Gastroesophageal sphincter (tissue), 4 donors: ENCODE results near the gene OGFR. TPM values are rescaled to one million over a fixed set of nuclear protein-coding genes. Genes with fewer than 3 reads are reported as not detected.
"Not testable (repeated sequence)": the region's sequence is repeated elsewhere in the genome, so short reads cannot be mapped to it uniquely, and the experiment has no call there.

Experiments used
- ATAC-seq: fragments of 150-250 bp; one replicate; pipeline ENCODE4 v1.9.1; 2016; ENCODE audit warnings: mild to moderate bottlenecking, moderate library complexity
- H3K27ac ChIP-seq, 4 donors: fragments of 200-600 bp; sonication (generic) in 3 of 4; 1 replicate in 3 of 4; 2 replicates in 1 of 4; pipeline ENCODE4 v1.5.1; 2016 to 2019
- H3K27me3 ChIP-seq: fragments of 200-600 bp; sonication (generic); one replicate; pipeline ENCODE4 v1.5.1; 2019
- H3K36me3 ChIP-seq, 2 donors: fragments of 200-600 bp; sonication (generic); one replicate each; pipeline ENCODE4 v1.5.1; 2019; ENCODE audit warnings: control low read depth in 1 of 2
- H3K4me1 ChIP-seq, 3 donors: fragments of 200-600 bp; sonication (generic); 1 replicate in 2 of 3; 2 replicates in 1 of 3; pipeline ENCODE4 v1.5.1; 2016 to 2019; ENCODE audit warnings: control low read depth in 2 of 3
- H3K4me3 ChIP-seq, 2 donors: fragments of 200-600 bp; sonication (generic); one replicate each; pipeline ENCODE4 v1.5.1; 2019; ENCODE audit warnings: mild to moderate bottlenecking in 1 of 2, moderate library complexity in 1 of 2
- H3K9me3 ChIP-seq, 3 donors: fragments of 200-600 bp; sonication (generic); one replicate each; pipeline ENCODE4 v1.5.1; 2017 to 2019; ENCODE audit warnings: control low read depth in 2 of 3
- CTCF ChIP-seq, 4 experiments: fragments of 200-600 bp in 2 of 4; fragments of 450-650 bp in 2 of 4; sonication (generic) in 1 of 4; IDR thresholded peaks; one replicate each; pipeline ENCODE4 v1.5.1; 2017 to 2019; ENCODE audit warnings: antibody characterized with exemption in 4 of 4, mild to moderate bottlenecking in 2 of 4, moderate library complexity in 2 of 4
- EP300 ChIP-seq: sonication (generic); formaldehyde crosslinking; IDR thresholded peaks from one replicate; pipeline ENCODE4 v1.6.1; 2017; ENCODE audit warnings: antibody characterized with exemption, mild to moderate bottlenecking
- POLR2A ChIP-seq, 2 donors: fragments of 450-650 bp; IDR thresholded peaks; one replicate each; pipeline ENCODE4 v1.6.1; 2017; ENCODE audit warnings: antibody characterized with exemption in 2 of 2, mild to moderate bottlenecking in 2 of 2, moderate library complexity in 1 of 2
- POLR2AphosphoS5 ChIP-seq: sonication (generic); formaldehyde crosslinking; IDR thresholded peaks from one replicate; pipeline ENCODE4 v1.6.1; 2017; ENCODE audit warnings: antibody characterized with exemption
- WGBS, 2 donors: methylation state at CpG; one replicate each; pipeline ENCODE4 v1.1.5; 2018; ENCODE audit warnings: low coverage in 1 of 2; 5-methylcytosine and 5-hydroxymethylcytosine counted together
- total RNA-seq, 4 donors: library from RNA; depleted of rRNA; stranded (reverse); fragments of >200 nt; gene quantifications; one replicate each; pipeline ENCODE4 v1.1.0, GENCODE V29; 2016

OGFR gene
- total RNA-seq, 4 donors from 2014 or later = 55.1 to 61.0 (median 58.9) TPM

GRCh38 chr20:62850333-62850974, 45.8 kb downstream of the OGFR start:
- H3K4me3 ChIP-seq = no peak overlapping the region
- no peak for ATAC-seq
- peak overlapping the region in 2 of 4 donors; percentile 31 to 33 for H3K27ac ChIP-seq
- no peaks in the 10 kb centered on the region for H3K9me3 ChIP-seq
- peaks cover 0 to 56% of the 10 kb centered on the region in 2 donors for H3K36me3 ChIP-seq
- 79 to 86% methylated on average over 4 to 11 of the region's 22 CpGs for WGBS, 2 donors
- TF ChIP-seq EP300 = no peak
- no peak for TF ChIP-seq POLR2A (IDR thresholded peaks at IDR 0.05)
- H3K27me3 ChIP-seq = no peaks in the 10 kb centered on the region
- no peaks in the 10 kb centered on the region for H3K4me1 ChIP-seq

GRCh38 chr20:62852196-62852595, 47.6 kb downstream of the OGFR start:
- no peak for TF ChIP-seq POLR2A (IDR thresholded peaks at IDR 0.05)
- TF ChIP-seq EP300 = no peak
- no peak for TF ChIP-seq POLR2AphosphoS5
- no peak for TF ChIP-seq CTCF (IDR thresholded peaks at IDR 0.05)

GRCh38 chr20:62852841-62853240, 48.2 kb downstream of the OGFR start:
- WGBS, 2 donors = 90 to 100% methylated on average over 1 to 2 of the region's 12 CpGs
- H3K27ac ChIP-seq = no peak overlapping the region
- H3K27me3 ChIP-seq = no peaks in the 10 kb centered on the region
- ATAC-seq = no peak
- peaks cover 0 to 69% of the 10 kb centered on the region in 2 donors for H3K36me3 ChIP-seq
- no peaks in the 10 kb centered on the region for H3K9me3 ChIP-seq
- H3K4me3 ChIP-seq = no peak overlapping the region
- no peaks in the 10 kb centered on the region for H3K4me1 ChIP-seq
- TF ChIP-seq CTCF (IDR thresholded peaks at IDR 0.05) = no peak
- TF ChIP-seq POLR2AphosphoS5 = no peak
- TF ChIP-seq POLR2A (IDR thresholded peaks at IDR 0.05) = no peak
- no peak for TF ChIP-seq EP300

More at GRCh38 chr20:62852196-62852595, 47.6 kb downstream of the OGFR start:
- H3K27ac ChIP-seq = no peak overlapping the region
- no peaks in the 10 kb centered on the region for H3K4me1 ChIP-seq
- 97 to 100% methylated on average over 1 to 4 of the region's 8 CpGs for WGBS, 2 donors
- no peak overlapping the region for H3K4me3 ChIP-seq
- no peaks in the 10 kb centered on the region for H3K9me3 ChIP-seq
- no peak for ATAC-seq
- H3K27me3 ChIP-seq = no peaks in the 10 kb centered on the region
- peaks cover 0 to 64% of the 10 kb centered on the region in 2 donors for H3K36me3 ChIP-seq

GRCh38 chr20:62853304-62853703, 48.7 kb downstream of the OGFR start:
- H3K4me1 ChIP-seq, H3K4me3 ChIP-seq, H3K27ac ChIP-seq, ATAC-seq, H3K27me3 ChIP-seq, H3K9me3 ChIP-seq: not testable (repeated sequence)
- 83 to 93% methylated on average over 2 to 4 of the region's 6 CpGs for WGBS, 2 donors
- H3K36me3 ChIP-seq = peaks cover 0 to 73% of the 10 kb centered on the region in 2 donors

- Histone ChIP-seq H3K4me1 (peaks cover 0 to 2% (median 0%) of the 10 kb centered on the region in 3 donors), H3K36me3 (peaks cover 0 to 74% of the 10 kb centered on the region in 2 donors), H3K27me3 (no peaks in the 10 kb centered on the region), H3K4me3 (no peak overlapping the region), H3K9me3 (no peaks in the 10 kb centered on the region), H3K27ac (no peak overlapping the region)
- ATAC-seq = no peak
- WGBS, 2 donors = 92 to 100% methylated on average over 2 to 10 of the region's 13 CpGs
- TF ChIP-seq CTCF (IDR thresholded peaks at IDR 0.05) = no peak
- no peak for TF ChIP-seq EP300
- no peak for TF ChIP-seq POLR2A (IDR thresholded peaks at IDR 0.05)
- TF ChIP-seq POLR2AphosphoS5 = no peak
Observed at GRCh38 chr20:62854121-62854520, 49.5 kb downstream of the OGFR start.

- Histone ChIP-seq H3K27ac (no peak overlapping the region), H3K9me3 (no peaks in the 10 kb centered on the region), H3K4me3 (no peak overlapping the region), H3K4me1 (peaks cover 0 to 12% (median 1%) of the 10 kb centered on the region in 3 donors), H3K36me3 (peaks cover 0 to 73% of the 10 kb centered on the region in 2 donors), H3K27me3 (no peaks in the 10 kb centered on the region)
- TF ChIP-seq POLR2A (IDR thresholded peaks at IDR 0.05) (no peak), POLR2AphosphoS5 (no peak), EP300 (no peak), CTCF (IDR thresholded peaks at IDR 0.05) (no peak)
- 88 to 100% methylated on average over 3 to 4 of the region's 5 CpGs for WGBS, 2 donors
- ATAC-seq = no peak
Observed at GRCh38 chr20:62855120-62855519, 50.5 kb downstream of the OGFR start.
